Measurements from ENCODE around the gene PPIA. TPM values are rescaled to one million over a fixed set of nuclear protein-coding genes. Genes with fewer than 3 reads are reported as not detected.

PPIA gene
- total RNA-seq, 1 experiment from 2014 or later, result 8,852 TPM

GRCh38 chr7:44761207-44762161, 35.0 kb upstream of the PPIA start:
- no peak for DNase-seq (ENCODE audit: low read depth, low spot score)
- in situ Hi-C loops (cut with HindIII; ENCODE audit: low pct_unique_long_range_greater_than_20kb, low sequenced_read_pairs), result no loop called here

- in situ Hi-C loops (cut with HindIII; ENCODE audit: low pct_unique_long_range_greater_than_20kb, low sequenced_read_pairs), result no loop called here
- no peak for DNase-seq (ENCODE audit: low read depth, low spot score)
Observed at GRCh38 chr7:44762300-44762699, 34.2 kb upstream of the PPIA start.

- in situ Hi-C loops (cut with HindIII; ENCODE audit: low pct_unique_long_range_greater_than_20kb, low sequenced_read_pairs), result no loop called here
- no peak for DNase-seq (ENCODE audit: low read depth, low spot score)
Observed at GRCh38 chr7:44762726-44763522, 33.6 kb upstream of the PPIA start.

GRCh38 chr7:44764081-44764480, 32.4 kb upstream of the PPIA start:
- DNase-seq (ENCODE audit: low read depth, low spot score), result no peak
- in situ Hi-C loops (cut with HindIII; ENCODE audit: low pct_unique_long_range_greater_than_20kb, low sequenced_read_pairs), result no loop called here

GRCh38 chr7:44764665-44765578, 31.6 kb upstream of the PPIA start:
- no peak for DNase-seq (ENCODE audit: low read depth, low spot score)
- in situ Hi-C loops (cut with HindIII; ENCODE audit: low pct_unique_long_range_greater_than_20kb, low sequenced_read_pairs), result no loop called here

- DNase-seq (ENCODE audit: low read depth, low spot score), result no peak
- in situ Hi-C loops (cut with HindIII; ENCODE audit: low pct_unique_long_range_greater_than_20kb, low sequenced_read_pairs), result no loop called here
Observed at GRCh38 chr7:44765579-44766415, 30.7 kb upstream of the PPIA start.

- no peak for DNase-seq (ENCODE audit: low read depth, low spot score)
- in situ Hi-C loops (cut with HindIII; ENCODE audit: low pct_unique_long_range_greater_than_20kb, low sequenced_read_pairs), result no loop called here
Observed at GRCh38 chr7:44766416-44766801, 30.1 kb upstream of the PPIA start.

- in situ Hi-C loops (cut with HindIII; ENCODE audit: low pct_unique_long_range_greater_than_20kb, low sequenced_read_pairs), result no loop called here
- no peak for DNase-seq (ENCODE audit: low read depth, low spot score)
Observed at GRCh38 chr7:44767134-44767911, 29.2 kb upstream of the PPIA start.

GRCh38 chr7:44767912-44768627, 28.4 kb upstream of the PPIA start:
- DNase-seq (ENCODE audit: low read depth, low spot score), result no peak
- in situ Hi-C loops (cut with HindIII; ENCODE audit: low pct_unique_long_range_greater_than_20kb, low sequenced_read_pairs), result no loop called here

- in situ Hi-C loops (cut with HindIII; ENCODE audit: low pct_unique_long_range_greater_than_20kb, low sequenced_read_pairs), result no loop called here
- DNase-seq (ENCODE audit: low read depth, low spot score), result no peak
Observed at GRCh38 chr7:44768628-44769371, 27.7 kb upstream of the PPIA start.

GRCh38 chr7:44769376-44769775, 27.1 kb upstream of the PPIA start:
- DNase-seq (ENCODE audit: low read depth, low spot score), result no peak
- in situ Hi-C loops (cut with HindIII; ENCODE audit: low pct_unique_long_range_greater_than_20kb, low sequenced_read_pairs), result no loop called here

GRCh38 chr7:44769776-44770294, 26.6 kb upstream of the PPIA start:
- DNase-seq (ENCODE audit: low read depth, low spot score), result no peak
- in situ Hi-C loops (cut with HindIII; ENCODE audit: low pct_unique_long_range_greater_than_20kb, low sequenced_read_pairs), result no loop called here

- no peak for DNase-seq (ENCODE audit: low read depth, low spot score)
- in situ Hi-C loops (cut with HindIII; ENCODE audit: low pct_unique_long_range_greater_than_20kb, low sequenced_read_pairs), result no loop called here
Observed at GRCh38 chr7:44771358-44771757, 25.1 kb upstream of the PPIA start.

GRCh38 chr7:44772440-44772839, 24.0 kb upstream of the PPIA start:
- in situ Hi-C loops (cut with HindIII; ENCODE audit: low pct_unique_long_range_greater_than_20kb, low sequenced_read_pairs), result no loop called here
- DNase-seq (ENCODE audit: low read depth, low spot score), result no peak

GRCh38 chr7:44772867-44773266, 23.6 kb upstream of the PPIA start:
- no peak for DNase-seq (ENCODE audit: low read depth, low spot score)
- in situ Hi-C loops (cut with HindIII; ENCODE audit: low pct_unique_long_range_greater_than_20kb, low sequenced_read_pairs), result no loop called here
